Osteoblast (primary cell): ENCODE results near the gene ALX4. TPM values are rescaled to one million over a fixed set of nuclear protein-coding genes. Genes with fewer than 3 reads are reported as not detected.

Experiments
- DNase-seq: peaks from one replicate; pipeline ENCODE4 v3.0.0; 2011; ENCODE audit warnings: low spot score, mixed read lengths; ENCODE audit not compliant: insufficient read length; ENCODE audit errors: missing footprints
- H2AFZ ChIP-seq: 2 replicates; pipeline ENCODE4 v1.6.0; 2011; ENCODE audit warnings: mild to moderate bottlenecking, low read length
- H3K27ac ChIP-seq: 2 replicates; pipeline ENCODE4 v1.5.1; 2011; ENCODE audit warnings: mild to moderate bottlenecking, low read depth, low read length, moderate library complexity
- H3K27me3 ChIP-seq: 2 replicates; pipeline ENCODE4 v1.6.0; 2012; ENCODE audit warnings: mild to moderate bottlenecking, control low read depth, inconsistent platforms, low read length, moderate library complexity; ENCODE audit not compliant: insufficient read depth
- H3K36me3 ChIP-seq: 2 replicates; pipeline ENCODE4 v1.5.1; 2011; ENCODE audit warnings: mild to moderate bottlenecking, low read length, control low read depth, moderate library complexity; ENCODE audit not compliant: insufficient read depth
- H3K4me1 ChIP-seq: 2 replicates; pipeline ENCODE4 v1.5.1; 2011; ENCODE audit warnings: mild to moderate bottlenecking, low read length, control low read depth, moderate library complexity; ENCODE audit not compliant: insufficient read depth
- H3K4me2 ChIP-seq: 2 replicates; pipeline ENCODE4 v1.6.0; 2011; ENCODE audit warnings: mild to moderate bottlenecking, low read length; ENCODE audit not compliant: insufficient read depth
- H3K4me3 ChIP-seq: fragments of 200-600 bp; sonication (generic); 3 replicates; pipeline ENCODE4 v1.5.1; 2012; ENCODE audit warnings: mild to moderate bottlenecking, low read length, inconsistent platforms; ENCODE audit not compliant: insufficient read depth
- H3K79me2 ChIP-seq: 2 replicates; pipeline ENCODE4 v1.6.0; 2012; ENCODE audit warnings: mild to moderate bottlenecking, low read length, control low read depth, inconsistent platforms; ENCODE audit not compliant: insufficient read depth
- H3K9me3 ChIP-seq: 2 replicates; pipeline ENCODE4 v1.5.1; 2011; ENCODE audit warnings: low read depth, low read length, control low read depth
- H4K20me1 ChIP-seq: 2 replicates; pipeline ENCODE4 v1.6.0; 2012; ENCODE audit warnings: mild to moderate bottlenecking, low read length, control low read depth; ENCODE audit not compliant: insufficient read depth
- total RNA-seq: library from RNA; depleted of rRNA; stranded (reverse); fragments of >200 nt; gene quantifications from 2 replicates; pipeline ENCODE4 v1.2.3, GENCODE V29; 2012
- TF ChIP-seq, protein P1 (sequence below): IDR thresholded peaks from 2 replicates; pipeline ENCODE4 v1.5.1; 2011; ENCODE audit warnings: mild to moderate bottlenecking, low read depth, low read length, moderate library complexity; ENCODE audit errors: extremely low read depth

Gene ALX4
- total RNA-seq, 1 donor: under 0.01 TPM

DNA sequence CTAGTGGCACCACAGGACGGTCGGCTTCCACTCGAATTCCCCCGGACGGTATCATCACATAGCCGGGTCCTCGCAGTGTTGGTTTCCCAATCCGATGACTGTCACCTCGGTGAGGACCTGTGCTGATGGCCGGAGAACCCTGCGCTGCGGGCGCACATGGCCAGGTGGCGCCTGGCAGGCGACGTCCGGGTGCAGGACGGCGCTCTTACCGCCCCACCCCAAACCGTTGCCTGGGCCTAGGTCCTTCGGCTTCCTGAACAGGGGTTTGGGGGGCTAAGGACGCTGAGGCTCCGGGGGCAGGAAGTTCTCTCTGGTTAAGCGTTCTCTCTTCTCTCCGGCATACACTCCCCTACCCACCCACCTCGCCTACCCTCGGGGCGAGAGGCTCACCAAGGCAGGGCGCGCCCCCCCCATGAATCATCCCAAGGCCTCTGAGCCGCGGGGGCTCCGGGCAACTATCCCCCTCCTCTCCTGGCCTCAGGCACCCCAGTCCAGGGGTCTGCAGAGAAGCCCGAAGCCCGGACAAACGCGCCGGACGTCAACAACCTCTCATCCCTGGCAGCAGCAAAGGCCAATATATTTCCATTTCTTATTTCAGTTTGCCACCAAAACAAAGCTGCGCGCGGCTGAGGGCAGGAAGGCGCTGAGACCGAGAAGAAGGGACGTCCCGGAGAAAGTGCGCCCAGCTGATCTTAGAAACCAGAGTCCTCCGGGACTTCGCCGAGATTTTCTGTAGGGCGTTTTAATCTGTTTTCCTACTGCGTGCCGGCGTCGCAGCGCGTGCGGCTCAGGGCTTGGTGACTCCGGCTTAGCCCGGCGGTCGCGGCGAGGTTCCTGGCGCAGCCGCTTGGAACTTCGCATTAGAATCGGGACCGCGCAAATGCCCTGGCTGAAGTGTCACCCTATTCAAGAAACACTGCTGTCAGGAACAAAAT, 5.6 kb downstream of the ALX4 start:
- peak; percentile 86 for DNase-seq
- H3K4me2 ChIP-seq: peak overlapping the region; percentile 36
- H3K79me2 ChIP-seq: no peaks in the 10 kb centered on the region
- TF ChIP-seq, protein P1, sequence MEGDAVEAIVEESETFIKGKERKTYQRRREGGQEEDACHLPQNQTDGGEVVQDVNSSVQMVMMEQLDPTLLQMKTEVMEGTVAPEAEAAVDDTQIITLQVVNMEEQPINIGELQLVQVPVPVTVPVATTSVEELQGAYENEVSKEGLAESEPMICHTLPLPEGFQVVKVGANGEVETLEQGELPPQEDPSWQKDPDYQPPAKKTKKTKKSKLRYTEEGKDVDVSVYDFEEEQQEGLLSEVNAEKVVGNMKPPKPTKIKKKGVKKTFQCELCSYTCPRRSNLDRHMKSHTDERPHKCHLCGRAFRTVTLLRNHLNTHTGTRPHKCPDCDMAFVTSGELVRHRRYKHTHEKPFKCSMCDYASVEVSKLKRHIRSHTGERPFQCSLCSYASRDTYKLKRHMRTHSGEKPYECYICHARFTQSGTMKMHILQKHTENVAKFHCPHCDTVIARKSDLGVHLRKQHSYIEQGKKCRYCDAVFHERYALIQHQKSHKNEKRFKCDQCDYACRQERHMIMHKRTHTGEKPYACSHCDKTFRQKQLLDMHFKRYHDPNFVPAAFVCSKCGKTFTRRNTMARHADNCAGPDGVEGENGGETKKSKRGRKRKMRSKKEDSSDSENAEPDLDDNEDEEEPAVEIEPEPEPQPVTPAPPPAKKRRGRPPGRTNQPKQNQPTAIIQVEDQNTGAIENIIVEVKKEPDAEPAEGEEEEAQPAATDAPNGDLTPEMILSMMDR: no peak
- H3K27me3 ChIP-seq: peaks cover 58% of the 10 kb centered on the region
- no peaks in the 10 kb centered on the region for H3K9me3 ChIP-seq
- H3K27ac ChIP-seq: no peak overlapping the region
- no peak overlapping the region for H2AFZ ChIP-seq
- peaks cover 27% of the 10 kb centered on the region for H3K4me1 ChIP-seq
- no peak overlapping the region for H3K4me3 ChIP-seq
- H3K36me3 ChIP-seq: no peaks in the 10 kb centered on the region
- H4K20me1 ChIP-seq: peaks cover 5% of the 10 kb centered on the region

DNA sequence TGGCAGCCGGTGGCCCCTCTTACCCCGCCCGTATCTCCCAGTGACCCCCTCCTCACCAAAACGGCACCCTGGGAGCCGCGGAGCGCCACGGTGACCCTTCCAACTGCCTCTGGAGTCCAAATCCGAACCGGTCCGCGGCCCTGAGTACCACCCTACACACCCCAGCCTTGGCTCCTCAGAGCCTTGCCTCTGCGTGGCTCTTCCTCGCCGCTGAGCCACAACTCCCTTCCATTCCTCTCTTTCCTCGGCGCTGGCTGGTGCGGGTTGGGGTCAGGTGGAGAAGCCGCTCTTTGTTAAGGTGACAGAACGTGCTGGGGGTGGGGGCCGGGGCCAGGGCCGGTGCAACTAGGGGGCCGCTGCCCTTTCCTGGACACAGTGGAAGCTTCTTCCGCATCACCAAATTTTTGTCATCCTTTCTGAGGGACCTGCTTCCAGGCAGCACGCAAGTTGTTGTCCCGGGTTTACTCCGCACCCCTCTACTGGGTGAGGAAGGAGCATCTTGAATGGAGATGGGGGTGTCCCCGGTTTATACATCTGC, 6.5 kb downstream of the ALX4 start:
- Histone ChIP-seq H4K20me1 (peaks cover 5% of the 10 kb centered on the region), H3K79me2 (no peaks in the 10 kb centered on the region), H3K36me3 (no peaks in the 10 kb centered on the region), H3K27ac (no peak overlapping the region), H3K9me3 (no peaks in the 10 kb centered on the region), H3K4me3 (no peak overlapping the region), H3K4me1 (peaks cover 24% of the 10 kb centered on the region), H3K4me2 (no peak overlapping the region), H3K27me3 (peaks cover 51% of the 10 kb centered on the region), H2AFZ (no peak overlapping the region)
- TF ChIP-seq, protein P1: no peak
- peak; percentile 85 for DNase-seq

DNA sequence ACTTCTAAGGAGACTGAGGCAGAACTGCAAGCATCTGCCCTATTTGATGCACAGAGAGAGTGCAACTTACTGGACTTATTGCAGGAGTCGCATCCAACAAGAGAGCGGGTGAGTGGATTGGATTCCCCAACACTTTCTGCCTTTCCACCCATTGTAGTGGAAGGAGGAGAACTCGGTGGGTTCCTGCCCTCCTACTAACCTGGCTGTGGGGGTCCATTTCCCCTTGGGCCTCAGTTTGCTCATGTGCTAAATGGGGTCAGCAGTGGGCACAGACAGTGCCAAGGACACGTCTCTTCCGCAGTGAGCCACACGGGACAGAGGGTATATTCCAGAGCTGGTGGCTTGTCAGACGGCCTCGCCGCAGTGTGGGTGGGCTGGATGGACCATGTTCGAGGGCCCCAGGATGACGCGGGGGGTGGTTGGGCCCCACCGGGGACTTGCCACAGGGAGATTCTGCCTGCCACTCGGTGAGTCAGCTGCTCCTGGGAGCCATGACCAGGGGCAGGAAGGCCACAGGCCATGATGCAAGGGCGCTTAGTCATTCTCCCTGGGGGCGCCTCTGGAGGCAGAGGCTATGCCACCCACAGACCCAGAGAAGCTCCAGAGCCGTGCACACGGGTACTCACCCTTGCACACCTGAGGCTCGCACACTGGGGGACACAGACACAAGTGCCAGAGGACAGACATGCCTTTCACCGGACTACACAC, 8.2 kb downstream of the ALX4 start:
- Histone ChIP-seq H3K27me3 (peaks cover 35% of the 10 kb centered on the region), H4K20me1 (peaks cover 5% of the 10 kb centered on the region), H3K79me2 (no peaks in the 10 kb centered on the region), H3K4me2 (peak overlapping the region; percentile 26), H3K4me1 (peaks cover 24% of the 10 kb centered on the region), H3K9me3 (no peaks in the 10 kb centered on the region), H3K36me3 (no peaks in the 10 kb centered on the region), H2AFZ (no peak overlapping the region), H3K4me3 (peak overlapping the region; percentile 21), H3K27ac (peak overlapping the region; percentile 10)
- DNase-seq: peak; percentile 99
- TF ChIP-seq, protein P1: no peak
